ENCODE results near the gene UNCX. TPM values are rescaled to one million over a fixed set of nuclear protein-coding genes. Genes with fewer than 3 reads are reported as not detected.

UNCX gene
- total RNA-seq, 1 experiment from 2014 or later: not detected

DNA sequence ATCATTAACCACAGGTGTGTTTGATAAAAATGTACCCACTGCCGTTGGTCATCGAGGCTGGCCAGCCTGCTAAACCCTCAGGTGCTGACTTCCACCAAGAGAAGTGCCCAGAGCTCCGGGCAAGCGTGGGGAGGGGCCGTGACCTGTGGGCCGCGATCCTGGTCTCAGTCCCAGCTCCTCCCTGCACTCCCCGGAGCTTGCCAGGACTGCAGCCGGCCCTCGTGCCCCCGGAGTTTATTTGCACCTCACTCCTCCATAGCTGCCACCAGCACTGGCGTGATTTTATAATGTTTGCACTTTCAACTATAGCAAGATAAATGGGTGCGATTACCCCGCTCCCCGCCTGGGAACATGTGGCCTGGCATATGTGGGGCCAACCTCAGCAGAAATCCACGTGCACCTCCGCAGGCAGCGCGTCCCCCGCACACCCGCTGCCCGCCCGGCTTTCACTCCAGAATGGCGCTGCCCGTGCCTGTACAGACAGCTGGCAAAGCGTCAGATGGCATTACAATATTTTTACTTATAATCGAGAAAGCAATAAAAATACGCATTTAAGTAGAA is 30.8 kb downstream of the UNCX start:
- Histone ChIP-seq H3K27ac (ENCODE audit: low read depth, low read length) (no peak overlapping the region), H3K4me2 (ENCODE audit: low read length) (no peak overlapping the region), H4K20me1 (ENCODE audit: insufficient read depth) (no peaks in the 10 kb centered on the region), H3K9me3 (ENCODE audit: control insufficient read depth in 1 of 2, insufficient read depth in 1 of 2, low read depth in 1 of 2, low read length in 2 of 2) (no peaks in the 10 kb centered on the region), H3K4me1 (ENCODE audit: control insufficient read depth in 1 of 2, insufficient read depth in 2 of 2, low read length in 2 of 2) (no peaks in the 10 kb centered on the region), H3K36me3 (ENCODE audit: control insufficient read depth in 1 of 2, insufficient read depth in 2 of 2, low read length in 2 of 2) (no peaks in the 10 kb centered on the region), H2AFZ (ENCODE audit: low read depth, low read length, poor library complexity, severe bottlenecking) (no peak overlapping the region), H3K27me3 (ENCODE audit: insufficient read depth, low read length) (peaks cover 14% of the 10 kb centered on the region; the same call in 1 of the 2 replicates), H3K79me2 (ENCODE audit: insufficient read depth, low read length) (no peaks in the 10 kb centered on the region), H3K4me3 (replicated peaks in 1 of 2; ENCODE audit: low read depth in 1 of 2, low read length in 2 of 2) (no peak overlapping the region), H3K9ac (ENCODE audit: low read length) (no peak overlapping the region), H3K9me2 (ENCODE audit: insufficient read depth) (no peaks in the 10 kb centered on the region)
- no TSS peak for BruUV-seq (replicated peaks)
- ChIA-PET RAD21 (ENCODE audit: low non-redundant PET in 1 of 2, low total read pairs in 2 of 2, uncharacterized antibody in 2 of 2, unreplicated experiment in 2 of 2) (no interaction called here), CTCF (no interaction called here), POLR2A (no interaction called here)
- no peak for ATAC-seq
- no peak for TF ChIP-seq ELF1 (IDR thresholded peaks at IDR 0.05; ENCODE audit: borderline replicate concordance, low read depth)
- TF ChIP-seq, protein P1, sequence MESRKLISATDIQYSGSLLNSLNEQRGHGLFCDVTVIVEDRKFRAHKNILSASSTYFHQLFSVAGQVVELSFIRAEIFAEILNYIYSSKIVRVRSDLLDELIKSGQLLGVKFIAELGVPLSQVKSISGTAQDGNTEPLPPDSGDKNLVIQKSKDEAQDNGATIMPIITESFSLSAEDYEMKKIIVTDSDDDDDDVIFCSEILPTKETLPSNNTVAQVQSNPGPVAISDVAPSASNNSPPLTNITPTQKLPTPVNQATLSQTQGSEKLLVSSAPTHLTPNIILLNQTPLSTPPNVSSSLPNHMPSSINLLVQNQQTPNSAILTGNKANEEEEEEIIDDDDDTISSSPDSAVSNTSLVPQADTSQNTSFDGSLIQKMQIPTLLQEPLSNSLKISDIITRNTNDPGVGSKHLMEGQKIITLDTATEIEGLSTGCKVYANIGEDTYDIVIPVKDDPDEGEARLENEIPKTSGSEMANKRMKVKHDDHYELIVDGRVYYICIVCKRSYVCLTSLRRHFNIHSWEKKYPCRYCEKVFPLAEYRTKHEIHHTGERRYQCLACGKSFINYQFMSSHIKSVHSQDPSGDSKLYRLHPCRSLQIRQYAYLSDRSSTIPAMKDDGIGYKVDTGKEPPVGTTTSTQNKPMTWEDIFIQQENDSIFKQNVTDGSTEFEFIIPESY (IDR thresholded peaks at IDR 0.05; ENCODE audit: extremely low read depth, insufficient replicate concordance, low read length): no peak
- TF ChIP-seq CBX3 (IDR thresholded peaks at IDR 0.05; ENCODE audit: low read depth): no peak
- TF ChIP-seq EZH2 (IDR thresholded peaks at IDR 0.05): no peak
- no peak for TF ChIP-seq ZNF274 (IDR thresholded peaks at IDR 0.05; ENCODE audit: low read depth, low read length)
- no peak for TF ChIP-seq RAD21 (IDR thresholded peaks at IDR 0.05; ENCODE audit: low read depth)
- TF ChIP-seq CTCF (IDR thresholded peaks at IDR 0.05 in 2 of 3, conservative IDR thresholded peaks at IDR 0.05 in 1 of 3; ENCODE audit: borderline replicate concordance in 1 of 3, insufficient read depth in 1 of 3, low read depth in 2 of 3, low read length in 2 of 3): no peak
- intact Hi-C loops (cut with micrococcal nuclease): no loop called here
- no peak for DNase-seq (ENCODE audit: low read depth, low spot score)

All from HCT116 (cell line).